Amygdala (tissue), 56 donors: Measurements from ENCODE around the gene KLRB1.
A peak's percentile ranks its signal among the peaks of the same experiment; 100 is the strongest.
"Not testable (repeated sequence)": the region's sequence is repeated elsewhere in the genome, so short reads cannot be mapped to it uniquely, and the experiment has no call there.

Experiments used
- DNase-seq, 56 donors: peaks; one replicate each; lab custom pipeline; 2025; lab: John Stamatoyannopoulos, UW

KLRB1 gene

DNA sequence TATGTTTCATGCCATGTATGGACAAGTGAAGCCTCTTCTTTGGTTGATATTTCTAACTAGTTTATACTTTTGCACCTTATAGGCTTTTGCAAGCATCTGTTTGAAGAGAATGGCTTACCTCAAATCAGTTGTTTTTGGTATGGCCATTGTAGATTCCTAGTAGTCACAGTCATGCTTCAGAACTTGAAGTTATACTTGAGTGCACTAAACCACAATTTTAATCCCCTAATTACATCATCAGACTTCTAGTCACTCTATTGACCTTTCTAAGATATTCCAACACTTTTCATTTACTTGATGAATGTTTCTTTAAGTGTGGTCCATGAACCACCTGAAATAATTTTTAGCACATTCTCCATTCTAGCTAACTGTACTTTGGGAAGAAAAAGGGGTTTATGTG is 18.6 kb upstream of the KLRB1 start:
- DNase-seq = no peak

DNA sequence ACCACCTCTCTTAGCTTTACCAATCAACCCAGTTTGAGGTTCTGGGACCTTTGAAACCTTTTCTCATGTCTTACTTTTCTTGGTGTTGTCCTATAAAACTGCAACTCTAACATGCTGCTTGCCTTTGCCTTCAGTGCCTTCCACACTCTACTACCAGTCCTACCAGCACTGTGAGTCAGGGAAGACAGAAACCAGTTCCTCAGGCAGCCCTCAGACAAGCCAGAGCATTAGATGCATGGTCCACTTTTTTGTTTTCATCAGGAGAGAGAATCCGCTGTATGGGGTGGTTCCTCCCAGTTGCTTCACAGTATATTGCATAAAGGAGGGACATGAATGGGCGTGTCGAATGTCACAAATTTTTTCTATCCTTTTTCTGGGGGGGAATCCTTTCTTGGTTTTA is 17.3 kb upstream of the KLRB1 start:
- no peak for DNase-seq

DNA sequence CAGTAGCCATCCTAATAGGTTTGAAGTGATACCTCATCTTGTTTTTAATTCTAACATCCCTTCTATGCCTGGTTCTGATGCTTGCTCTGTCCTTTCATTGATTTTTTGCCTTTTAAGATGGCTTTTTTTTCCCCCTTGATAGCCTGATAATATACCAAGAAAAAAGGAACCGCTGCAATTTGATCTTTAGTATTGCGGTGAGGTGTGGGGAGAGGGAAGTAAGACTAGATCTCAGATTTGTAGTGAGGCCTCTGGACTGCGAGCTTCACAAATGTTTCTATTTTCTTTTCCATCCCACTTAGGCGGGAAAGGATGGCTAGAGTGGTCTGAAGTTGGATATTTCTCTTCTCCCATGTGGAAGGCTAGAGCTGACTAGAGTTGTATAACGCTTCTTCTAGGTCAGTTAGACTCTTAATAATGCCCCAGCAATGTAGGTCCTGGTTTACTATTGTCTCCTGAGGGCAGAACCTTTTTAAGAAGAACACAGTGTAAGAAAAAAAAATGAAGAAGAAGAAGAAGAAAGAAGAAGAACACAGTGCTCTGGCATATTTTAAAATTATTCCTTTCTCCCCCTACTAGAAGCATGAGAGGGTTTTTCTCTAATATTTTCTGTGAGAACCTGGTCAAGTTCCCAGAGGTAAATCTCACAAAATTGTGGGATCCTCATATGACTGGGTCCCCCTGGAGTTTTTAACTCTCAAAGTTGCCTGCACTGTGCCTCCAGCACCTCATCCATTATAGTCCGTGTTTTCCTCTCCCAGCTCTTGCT is 11.9 kb upstream of the KLRB1 start:
- DNase-seq = no peak

DNA sequence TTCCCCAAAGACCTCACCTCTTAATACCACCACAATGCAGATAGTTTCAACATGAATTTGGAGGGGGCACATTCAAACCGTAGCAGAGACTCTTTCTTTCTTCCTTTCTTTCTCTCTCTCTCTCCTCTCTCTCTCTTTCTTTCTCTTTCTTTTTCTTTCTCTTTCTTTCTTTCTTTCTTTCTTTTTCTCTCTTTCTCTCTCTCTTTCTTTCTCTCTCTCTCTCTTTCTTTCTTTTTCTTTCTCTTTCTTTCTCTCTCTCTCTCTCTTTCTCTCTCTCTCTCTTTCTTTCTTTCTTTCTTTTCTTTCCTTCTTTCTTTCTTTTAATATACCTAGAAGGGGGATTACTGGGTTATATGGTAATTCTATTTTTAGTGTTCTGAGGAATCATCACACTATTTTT is 11.2 kb upstream of the KLRB1 start:
- not testable (repeated sequence) for DNase-seq

GRCh38 chr12:9617124-9617523 is 9.4 kb upstream of the KLRB1 start:
- no peak for DNase-seq

GRCh38 chr12:9615420-9616136 is 7.9 kb upstream of the KLRB1 start:
- DNase-seq = no peak

DNA sequence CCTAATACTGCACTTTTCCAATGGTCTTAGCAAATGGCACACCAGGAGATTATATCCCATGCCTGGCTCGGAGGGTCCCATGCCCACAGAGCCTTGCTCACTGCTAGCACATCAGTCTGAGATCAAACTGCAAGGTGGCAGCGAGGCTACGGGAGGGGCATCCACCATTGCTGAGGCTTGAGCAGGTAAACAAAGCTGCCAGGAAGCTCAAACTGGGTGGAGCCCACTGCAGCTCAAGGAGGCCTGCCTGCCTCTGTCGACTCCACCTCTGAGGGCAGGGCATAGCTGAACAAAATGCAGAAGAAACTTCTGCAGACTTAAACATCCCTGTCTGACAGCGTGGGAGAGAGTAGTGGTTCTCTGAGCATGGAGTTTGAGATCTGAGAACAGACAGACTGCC is 2.9 kb upstream of the KLRB1 start:
- not testable (repeated sequence) for DNase-seq

DNA sequence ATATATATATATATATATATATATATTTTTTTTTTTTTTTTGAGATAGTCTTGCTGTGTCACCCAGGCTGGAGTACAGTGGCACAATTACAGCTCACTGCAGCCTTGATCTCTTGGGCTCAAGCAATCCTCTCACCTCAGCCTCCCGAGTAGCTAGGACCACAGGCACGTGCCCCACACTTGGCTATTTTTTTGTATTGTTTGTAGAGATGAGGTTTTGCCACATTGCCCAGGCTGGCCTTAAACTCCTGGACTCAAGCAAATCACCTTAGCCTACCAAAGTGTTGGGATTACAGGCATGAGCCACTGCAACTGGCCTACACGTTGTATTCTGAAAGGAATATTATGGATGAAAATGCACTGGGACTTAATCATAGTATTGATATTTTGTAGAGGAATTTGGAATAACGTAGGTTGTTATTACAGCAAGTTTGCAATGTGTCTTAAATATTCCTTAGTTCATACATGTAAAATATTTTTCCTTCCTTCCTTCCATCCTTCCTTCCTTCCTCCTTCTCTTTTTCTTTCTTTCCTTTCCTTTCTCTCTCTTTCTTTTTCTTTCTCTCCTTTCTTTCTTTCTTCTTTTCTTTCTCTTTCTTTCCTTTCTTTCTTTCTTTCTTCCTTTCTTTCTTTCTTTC is 862 bp downstream of the KLRB1 start:
- no peak for DNase-seq

DNA sequence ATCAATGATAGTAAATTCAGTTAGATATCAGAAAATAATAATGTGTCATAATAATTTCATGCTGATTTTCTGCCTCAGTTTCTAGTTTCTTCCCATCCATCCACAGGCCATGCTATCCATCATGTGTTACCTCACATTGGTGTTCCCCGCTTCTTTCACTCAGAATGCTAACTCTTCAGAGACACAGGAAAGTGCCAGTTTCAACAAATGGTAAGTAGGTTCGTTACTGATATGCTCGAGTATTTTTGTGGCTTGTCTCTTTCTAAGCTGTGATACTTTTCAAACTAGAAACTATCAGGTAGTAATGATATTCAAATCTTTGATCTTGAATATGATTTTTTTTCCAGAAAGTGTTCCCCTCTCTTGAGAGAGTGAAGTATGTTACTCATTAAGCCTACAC is 1.5 kb downstream of the KLRB1 start:
- DNase-seq = no peak

DNA sequence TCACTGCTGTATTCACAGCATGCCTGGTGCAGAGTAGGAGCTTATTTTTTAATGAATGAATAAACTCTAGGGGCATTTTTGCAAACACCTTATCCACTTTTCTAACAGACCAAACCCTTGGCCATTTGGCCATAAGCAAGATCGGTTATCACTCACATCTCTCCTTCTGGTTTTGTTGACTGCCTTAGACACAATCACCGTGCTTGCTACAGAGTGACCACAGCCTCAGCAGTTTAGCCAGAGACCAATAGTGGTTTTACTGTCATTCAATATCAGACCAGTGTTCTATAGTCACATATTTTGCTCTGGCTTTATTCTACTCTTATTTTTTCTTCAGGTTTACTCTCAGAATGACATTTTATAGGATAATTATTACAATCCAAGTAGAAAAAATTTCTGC is 2.2 kb downstream of the KLRB1 start:
- no peak for DNase-seq

GRCh38 chr12:9604287-9604686 is 3.4 kb downstream of the KLRB1 start:
- no peak for DNase-seq

DNA sequence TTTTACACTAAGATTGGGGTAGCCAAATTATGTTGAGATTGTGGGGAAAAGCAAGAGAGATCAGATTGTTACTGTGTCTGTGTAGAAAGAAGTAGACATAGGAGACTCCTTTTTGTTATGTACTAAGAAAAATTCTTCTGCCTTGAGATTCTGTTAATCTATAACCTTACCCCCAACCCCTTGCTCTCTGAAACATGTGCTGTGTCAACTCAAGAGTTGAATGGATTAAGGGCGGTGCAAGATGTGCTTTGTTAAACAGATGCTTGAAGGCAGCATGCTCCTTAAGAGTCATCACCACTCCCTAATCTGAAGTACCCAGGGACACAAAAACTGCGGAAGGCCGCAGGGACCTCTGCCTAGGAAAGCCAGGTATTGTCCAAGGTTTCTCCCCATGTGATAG is 7.3 kb downstream of the KLRB1 start:
- DNase-seq = not testable (repeated sequence)

DNA sequence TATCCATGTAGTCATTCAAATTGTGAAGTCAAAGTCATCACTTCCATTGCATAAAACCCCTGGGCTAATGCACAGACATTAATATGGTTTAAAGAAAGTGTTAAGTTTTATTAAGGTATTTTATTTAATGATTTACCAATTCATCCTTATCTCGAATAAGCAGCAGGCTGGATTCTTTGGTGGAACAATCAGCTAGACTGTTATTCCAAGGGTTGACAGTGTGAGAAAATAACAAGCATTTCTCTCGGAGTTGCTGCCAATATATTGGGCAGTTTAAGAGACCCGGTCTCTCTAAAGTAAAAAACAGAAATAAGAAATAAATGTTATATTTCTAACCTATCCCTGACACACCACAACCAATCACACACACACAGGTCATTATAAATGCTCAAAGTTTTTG is 9.4 kb downstream of the KLRB1 start:
- no peak for DNase-seq

- DNase-seq = no peak
Measured at GRCh38 chr12:9597365-9597764, 10.4 kb downstream of the KLRB1 start.

DNA sequence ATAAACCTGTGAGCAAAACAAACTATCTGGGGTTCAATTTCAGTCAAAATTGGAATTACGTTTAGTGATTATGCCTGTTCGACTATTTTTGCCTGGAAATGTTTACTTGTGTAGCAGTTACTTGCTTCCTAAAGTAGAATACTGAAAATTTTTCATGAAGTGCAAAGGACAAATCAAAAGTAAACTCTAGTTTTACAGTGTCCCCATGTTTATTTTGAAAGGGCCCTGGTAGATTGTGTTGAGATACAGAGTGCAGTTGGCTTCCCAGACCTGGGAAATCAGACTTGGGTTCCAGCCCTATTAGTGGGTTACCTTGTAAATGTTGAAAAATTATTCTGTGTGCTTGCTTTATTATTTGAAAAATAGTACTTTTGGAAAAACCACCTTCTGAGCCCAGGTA is 17.3 kb downstream of the KLRB1 start:
- no peak for DNase-seq

- DNase-seq = peak in 2 of 56 donors; percentile 1 to 27
Measured at GRCh38 chr12:9588749-9589148, 19.0 kb downstream of the KLRB1 start.

- DNase-seq = no peak
Measured at GRCh38 chr12:9587987-9588600, 19.6 kb downstream of the KLRB1 start.

DNA sequence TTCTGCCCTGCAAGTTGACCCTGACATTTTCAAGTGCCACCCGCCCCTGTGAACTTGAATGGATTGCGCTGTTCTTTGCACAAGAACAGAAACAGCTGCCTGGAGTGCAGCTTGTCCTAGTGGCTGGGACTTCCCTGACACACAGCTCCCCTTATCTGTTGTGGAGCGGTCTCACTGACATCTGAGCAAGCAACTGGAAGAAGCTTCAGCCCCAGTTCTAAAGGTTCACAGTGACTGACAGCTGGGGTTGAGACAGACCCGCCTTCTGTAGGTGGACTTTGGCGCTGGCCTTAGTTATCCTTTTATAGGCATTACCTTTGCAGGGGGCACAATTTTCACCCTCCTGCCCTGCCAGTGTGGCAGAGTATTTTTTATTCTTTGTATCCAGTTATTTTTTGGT is 30.0 kb downstream of the KLRB1 start:
- not testable (repeated sequence) for DNase-seq

DNA sequence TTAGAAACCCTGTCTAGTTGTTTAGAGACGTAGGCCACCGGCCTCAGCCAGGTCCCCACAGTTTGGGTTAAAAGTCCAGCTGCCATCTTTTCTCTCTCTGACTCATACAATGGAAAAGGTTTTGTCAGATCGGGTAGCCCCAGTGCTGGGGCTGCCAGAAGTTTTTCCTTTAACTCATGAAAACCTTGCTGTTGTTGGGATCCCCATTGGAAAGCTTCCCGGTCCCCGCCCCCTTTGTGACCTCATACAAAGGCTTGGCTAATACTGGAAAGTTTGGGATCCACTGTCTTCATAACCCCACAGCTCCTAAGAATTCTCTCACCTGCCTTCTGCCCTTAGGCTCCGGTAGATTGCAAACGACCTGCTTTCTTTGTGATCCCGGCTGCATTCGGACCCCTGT is 40.6 kb downstream of the KLRB1 start:
- DNase-seq = not testable (repeated sequence)

DNA sequence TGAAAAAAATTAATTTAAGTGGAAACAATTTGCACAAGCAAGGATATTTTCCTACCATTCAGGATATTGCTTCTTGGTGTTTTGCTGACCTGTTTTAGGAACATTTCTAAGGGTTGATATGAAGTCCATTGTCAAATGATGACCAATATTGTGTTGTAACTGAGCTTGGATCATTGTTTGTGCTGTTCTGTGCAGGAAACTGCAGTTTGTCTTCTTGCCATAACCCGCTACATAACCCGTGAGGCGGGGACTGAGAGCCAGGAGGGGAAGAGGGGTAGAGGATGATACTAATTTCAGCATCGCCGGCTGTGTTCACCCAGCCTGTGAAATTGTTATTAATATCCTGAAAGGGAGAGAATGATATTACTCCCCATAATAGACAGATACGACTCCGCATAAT is 41.6 kb downstream of the KLRB1 start:
- DNase-seq = not testable (repeated sequence)

- not testable (repeated sequence) for DNase-seq
Measured at GRCh38 chr12:9564418-9564817, 43.3 kb downstream of the KLRB1 start.
